Tibial nerve (tissue), 4 donors: ENCODE data around the gene UBIAD1. TPM values are rescaled to one million over a fixed set of nuclear protein-coding genes. Genes with fewer than 3 reads are reported as not detected.

Experiments used
- DNase-seq, 2 donors: peaks; one replicate each; pipeline ENCODE4 v3.0.0-alpha.2; 2019; ENCODE audit warnings: low spot score in 2 of 2
- H3K27ac ChIP-seq, 4 donors: fragments of 200-600 bp; sonication (generic) in 3 of 4; one replicate each; pipeline ENCODE4 v1.5.1; 2017 to 2019; ENCODE audit warnings: mild to moderate bottlenecking in 1 of 4
- H3K27me3 ChIP-seq, 2 donors: fragments of 200-600 bp; sonication (generic) in 1 of 2; one replicate each; pipeline versions ENCODE4 v1.5.1 to v1.6.0; 2017 to 2019
- H3K36me3 ChIP-seq, 3 donors: fragments of 200-600 bp; sonication (generic); one replicate each; pipeline ENCODE4 v1.5.1; 2018 to 2019
- H3K4me1 ChIP-seq, 4 donors: fragments of 200-600 bp; sonication (generic) in 3 of 4; one replicate each; pipeline ENCODE4 v1.5.1; 2017 to 2019
- H3K4me3 ChIP-seq, 4 donors: fragments of 200-600 bp; sonication (generic) in 3 of 4; one replicate each; pipeline ENCODE4 v1.5.1; 2017 to 2019; ENCODE audit warnings: mild to moderate bottlenecking in 1 of 4, moderate library complexity in 1 of 4
- H3K9me3 ChIP-seq, 4 donors: fragments of 200-600 bp; sonication (generic) in 3 of 4; one replicate each; pipeline ENCODE4 v1.5.1; 2017 to 2019
- EP300 ChIP-seq, 2 donors: sonication (generic); formaldehyde crosslinking; IDR thresholded peaks; one replicate each; pipeline ENCODE4 v1.6.1; 2017; ENCODE audit warnings: antibody characterized with exemption in 2 of 2, mild to moderate bottlenecking in 1 of 2
- POLR2A ChIP-seq, 2 donors: fragments of 450-650 bp; IDR thresholded peaks; one replicate each; pipeline ENCODE4 v1.6.1; 2017; ENCODE audit warnings: antibody characterized with exemption in 2 of 2, mild to moderate bottlenecking in 2 of 2, moderate library complexity in 2 of 2
- WGBS, 2 donors: methylation state at CpG; one replicate each; pipeline ENCODE4 v1.1.5; 2018; 5-methylcytosine and 5-hydroxymethylcytosine counted together
- total RNA-seq, 4 donors: library from RNA; depleted of rRNA; stranded (reverse); fragments of >200 nt; gene quantifications; one replicate each; pipeline ENCODE4 v1.1.0, GENCODE V29; 2016
- TF ChIP-seq, protein P1 (sequence below), 5 experiments: fragments of 200-600 bp in 3 of 5; fragments of 450-650 bp in 2 of 5; sonication (generic) in 3 of 5; IDR thresholded peaks; one replicate each; pipeline ENCODE4 v1.5.1; 2016 to 2019; ENCODE audit warnings: antibody characterized with exemption in 5 of 5, mild to moderate bottlenecking in 3 of 5, moderate library complexity in 2 of 5

UBIAD1 gene
- total RNA-seq, 4 donors from 2014 or later, result 8.7 to 23.7 (median 17.5) TPM

- no peaks in the 10 kb centered on the region for H3K36me3 ChIP-seq
- no peaks in the 10 kb centered on the region for H3K4me1 ChIP-seq
- 33 to 47% methylated on average over 7 of the region's 7 CpGs for WGBS, 2 donors
- no peak overlapping the region for H3K4me3 ChIP-seq
- H3K27ac ChIP-seq, result no peak overlapping the region
- TF ChIP-seq, protein P1, sequence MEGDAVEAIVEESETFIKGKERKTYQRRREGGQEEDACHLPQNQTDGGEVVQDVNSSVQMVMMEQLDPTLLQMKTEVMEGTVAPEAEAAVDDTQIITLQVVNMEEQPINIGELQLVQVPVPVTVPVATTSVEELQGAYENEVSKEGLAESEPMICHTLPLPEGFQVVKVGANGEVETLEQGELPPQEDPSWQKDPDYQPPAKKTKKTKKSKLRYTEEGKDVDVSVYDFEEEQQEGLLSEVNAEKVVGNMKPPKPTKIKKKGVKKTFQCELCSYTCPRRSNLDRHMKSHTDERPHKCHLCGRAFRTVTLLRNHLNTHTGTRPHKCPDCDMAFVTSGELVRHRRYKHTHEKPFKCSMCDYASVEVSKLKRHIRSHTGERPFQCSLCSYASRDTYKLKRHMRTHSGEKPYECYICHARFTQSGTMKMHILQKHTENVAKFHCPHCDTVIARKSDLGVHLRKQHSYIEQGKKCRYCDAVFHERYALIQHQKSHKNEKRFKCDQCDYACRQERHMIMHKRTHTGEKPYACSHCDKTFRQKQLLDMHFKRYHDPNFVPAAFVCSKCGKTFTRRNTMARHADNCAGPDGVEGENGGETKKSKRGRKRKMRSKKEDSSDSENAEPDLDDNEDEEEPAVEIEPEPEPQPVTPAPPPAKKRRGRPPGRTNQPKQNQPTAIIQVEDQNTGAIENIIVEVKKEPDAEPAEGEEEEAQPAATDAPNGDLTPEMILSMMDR (IDR thresholded peaks at IDR 0.05), result no peak
- TF ChIP-seq EP300 (IDR thresholded peaks at IDR 0.05), result no peak
- TF ChIP-seq POLR2A (IDR thresholded peaks at IDR 0.05), result no peak
- DNase-seq, result no peak
- H3K27me3 ChIP-seq, result peaks cover 0 to 16% of the 10 kb centered on the region in 2 donors
- no peaks in the 10 kb centered on the region for H3K9me3 ChIP-seq
Observed at GRCh38 chr1:11328444-11328843, 55.4 kb downstream of the UBIAD1 start.

GRCh38 chr1:11330411-11330810 is 57.4 kb downstream of the UBIAD1 start:
- Histone ChIP-seq H3K36me3 (no peaks in the 10 kb centered on the region), H3K4me1 (no peaks in the 10 kb centered on the region), H3K27me3 (peaks cover 0 to 10% of the 10 kb centered on the region in 2 donors), H3K27ac (no peak overlapping the region), H3K9me3 (no peaks in the 10 kb centered on the region), H3K4me3 (no peak overlapping the region)
- TF ChIP-seq POLR2A (IDR thresholded peaks at IDR 0.05), result no peak
- TF ChIP-seq EP300 (IDR thresholded peaks at IDR 0.05), result no peak
- TF ChIP-seq, protein P1 (IDR thresholded peaks at IDR 0.05), result no peak
- no peak for DNase-seq
- 83 to 93% methylated on average over 4 of the region's 4 CpGs for WGBS, 2 donors

DNA sequence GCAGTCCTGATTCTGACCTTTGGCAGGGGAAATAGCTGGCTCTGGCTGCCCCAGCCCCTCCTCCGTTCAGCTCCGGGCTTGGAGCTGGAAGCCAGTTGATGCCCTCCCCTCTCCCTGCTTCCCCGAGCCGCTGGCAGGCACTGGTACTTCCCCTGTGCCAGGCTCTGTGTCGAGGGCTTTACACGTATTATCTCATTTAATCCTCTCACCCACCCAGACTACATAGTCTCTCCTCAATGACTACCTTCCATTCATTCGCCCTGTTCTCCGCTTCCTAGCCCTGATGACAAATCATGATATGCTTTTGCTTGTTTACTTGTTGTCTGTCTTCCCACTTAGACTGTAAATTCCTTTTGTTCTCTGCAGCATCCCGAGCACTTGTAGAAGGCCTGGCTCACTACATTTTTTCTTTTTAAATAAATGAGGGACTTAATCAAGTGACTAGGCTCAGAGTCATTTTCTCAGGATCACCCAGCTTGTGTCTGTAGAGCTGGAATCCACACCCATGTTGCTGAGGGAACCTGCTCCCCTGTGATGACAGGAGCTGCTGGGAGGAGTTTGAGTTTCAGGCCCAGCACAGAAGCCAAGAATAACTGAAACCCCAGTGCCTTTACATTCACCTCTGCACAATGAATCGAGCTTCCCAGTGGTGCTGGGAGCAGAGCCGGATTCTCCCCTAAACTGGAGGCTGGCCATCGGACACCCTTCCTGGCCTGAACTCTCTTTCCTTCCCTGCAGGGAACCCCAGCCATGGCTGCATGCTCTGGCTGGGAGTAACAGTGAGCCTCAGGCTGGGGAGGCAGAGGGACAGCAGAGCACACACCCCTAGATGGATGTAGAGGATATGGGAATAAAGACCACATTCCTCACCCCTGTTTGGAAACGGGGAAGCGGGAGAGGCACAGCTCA is 58.3 kb downstream of the UBIAD1 start:
- peaks cover 0 to 10% of the 10 kb centered on the region in 2 donors for H3K27me3 ChIP-seq
- WGBS, 2 donors, result 65 to 67% methylated on average over 13 to 14 of the region's 14 CpGs
- DNase-seq, result no peak

DNA sequence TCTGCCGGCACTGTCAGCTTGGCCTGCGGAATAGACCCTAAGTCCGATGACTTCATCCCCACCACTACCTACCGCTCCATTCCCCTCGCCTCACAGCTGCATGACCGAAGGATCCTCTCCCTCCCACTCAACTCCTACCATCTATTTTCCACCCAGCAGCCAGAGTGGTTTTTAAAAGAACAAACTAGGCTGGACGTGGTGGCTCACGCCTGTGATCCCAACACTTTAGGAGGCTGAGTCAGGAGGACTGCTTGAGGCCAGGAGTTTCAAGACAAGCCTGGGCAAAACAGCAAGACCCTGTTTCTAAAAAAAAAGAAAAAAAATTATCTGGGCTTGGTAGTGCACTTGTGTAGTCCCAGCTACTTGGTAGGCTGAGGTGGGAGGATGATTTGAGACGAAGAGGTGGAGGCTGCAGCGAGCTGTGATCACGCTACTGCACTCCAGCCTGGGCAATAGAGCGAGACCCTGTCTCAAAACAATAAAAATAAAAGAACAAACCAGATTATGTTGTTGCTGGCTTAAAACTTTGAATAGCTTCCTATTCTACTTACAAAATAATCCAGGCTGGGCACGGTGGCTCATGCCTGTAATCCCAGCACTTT is 59.0 kb downstream of the UBIAD1 start:
- TF ChIP-seq POLR2A (IDR thresholded peaks at IDR 0.05), result no peak
- TF ChIP-seq, protein P1 (IDR thresholded peaks at IDR 0.05), result no peak
- TF ChIP-seq EP300 (IDR thresholded peaks at IDR 0.05), result no peak
- H3K27me3 ChIP-seq, result peaks cover 0 to 16% of the 10 kb centered on the region in 2 donors
- H3K27ac ChIP-seq, result no peak overlapping the region
- H3K4me3 ChIP-seq, result no peak overlapping the region
- no peaks in the 10 kb centered on the region for H3K36me3 ChIP-seq
- no peak for DNase-seq
- H3K4me1 ChIP-seq, result no peaks in the 10 kb centered on the region
- no peaks in the 10 kb centered on the region for H3K9me3 ChIP-seq
- WGBS, 2 donors, result 82 to 84% methylated on average over 13 of the region's 13 CpGs

More for the DNA sequence above, 58.3 kb downstream of the UBIAD1 start:
- Histone ChIP-seq H3K36me3 (no peaks in the 10 kb centered on the region), H3K9me3 (no peaks in the 10 kb centered on the region), H3K27ac (no peak overlapping the region), H3K4me1 (no peaks in the 10 kb centered on the region), H3K4me3 (no peak overlapping the region)
- no peak for TF ChIP-seq EP300 (IDR thresholded peaks at IDR 0.05)
- TF ChIP-seq, protein P1 (IDR thresholded peaks at IDR 0.05), result no peak
- no peak for TF ChIP-seq POLR2A (IDR thresholded peaks at IDR 0.05)

GRCh38 chr1:11333631-11334030 is 60.6 kb downstream of the UBIAD1 start:
- TF ChIP-seq EP300 (IDR thresholded peaks at IDR 0.05) (no peak), POLR2A (IDR thresholded peaks at IDR 0.05) (no peak)
- TF ChIP-seq, protein P1 (IDR thresholded peaks at IDR 0.05), result no peak
- H3K27ac ChIP-seq, result no peak overlapping the region
- WGBS, 2 donors, result 60 to 67% methylated on average over 7 of the region's 7 CpGs
- H3K27me3 ChIP-seq, result peaks cover 0 to 30% of the 10 kb centered on the region in 2 donors
- no peak overlapping the region for H3K4me3 ChIP-seq
- no peaks in the 10 kb centered on the region for H3K36me3 ChIP-seq
- H3K4me1 ChIP-seq, result peaks cover 0 to 6% (median 0%) of the 10 kb centered on the region in 4 donors
- no peaks in the 10 kb centered on the region for H3K9me3 ChIP-seq
- DNase-seq, result no peak
